HepG2 (cell line): ENCODE measurements around the gene DYNLT2B. TPM values are rescaled to one million over a fixed set of nuclear protein-coding genes. Genes with fewer than 3 reads are reported as not detected.

Experiments used
- AHR ChIP-seq: IDR thresholded peaks from 2 replicates; pipeline ENCODE4 v1.6.1; 2018; ENCODE audit warnings: missing genetic modification reagents, missing compliant biosample characterization
- HOXA9 ChIP-seq: sonication (generic); formaldehyde crosslinking; IDR thresholded peaks from 2 replicates; pipeline ENCODE4 v1.8.1; 2022; ENCODE audit warnings: missing genetic modification reagents, mild to moderate bottlenecking, moderate library complexity, borderline replicate concordance
- IRX3 ChIP-seq: sonication (generic); formaldehyde crosslinking; IDR thresholded peaks from 2 replicates; pipeline ENCODE4 v1.8.1; 2023; ENCODE audit warnings: mild to moderate bottlenecking, low read depth, missing genetic modification reagents, borderline replicate concordance
- MED1 ChIP-seq: sonication (generic); formaldehyde crosslinking; IDR thresholded peaks from 2 replicates; pipeline ENCODE4 v1.4.0; 2020; ENCODE audit warnings: missing genetic modification reagents
- MLX ChIP-seq: IDR thresholded peaks from 2 replicates; pipeline ENCODE4 v1.6.1; 2016
- NAIF1 ChIP-seq: sonication (generic); formaldehyde crosslinking; IDR thresholded peaks from 2 replicates; pipeline ENCODE4 v1.5.0; 2020; ENCODE audit warnings: mild to moderate bottlenecking, missing genetic modification reagents, borderline replicate concordance
- NR2C2 ChIP-seq: sonication (generic); formaldehyde crosslinking; IDR thresholded peaks from 2 replicates; pipeline ENCODE4 v1.4.0; 2020; ENCODE audit warnings: missing genetic modification reagents, mild to moderate bottlenecking, moderate library complexity, borderline replicate concordance
- NR2F1 ChIP-seq, 2 experiments: fragments of 450-650 bp in 1 of 2; formaldehyde crosslinking in 1 of 2; IDR thresholded peaks; 2 replicates each; pipeline versions ENCODE4 v1.5.0 to v1.6.1; 2016 to 2020; ENCODE audit warnings: mild to moderate bottlenecking in 1 of 2, missing compliant biosample characterization in 1 of 2, missing genetic modification reagents in 1 of 2, moderate library complexity in 1 of 2
- REPIN1 ChIP-seq: sonication (generic); formaldehyde crosslinking; IDR thresholded peaks from 2 replicates; pipeline ENCODE4 v1.8.0; 2022; ENCODE audit warnings: missing genetic modification reagents, low read depth, mild to moderate bottlenecking, borderline replicate concordance
- RXRB ChIP-seq: IDR thresholded peaks from 2 replicates; pipeline ENCODE4 v1.6.1; 2016; ENCODE audit warnings: borderline replicate concordance, missing genetic modification reagents, missing compliant biosample characterization
- SCMH1 ChIP-seq: sonication (generic); formaldehyde crosslinking; IDR thresholded peaks from 2 replicates; pipeline ENCODE4 v1.9.0; 2021; ENCODE audit warnings: missing genetic modification reagents, mild to moderate bottlenecking, borderline replicate concordance
- SMYD3 ChIP-seq: sonication (generic); formaldehyde crosslinking; IDR thresholded peaks from 2 replicates; pipeline ENCODE4 v1.8.1; 2023; ENCODE audit warnings: mild to moderate bottlenecking, missing genetic modification reagents
- TGIF2 ChIP-seq: IDR thresholded peaks from 2 replicates; pipeline ENCODE4 v1.6.1; 2016; ENCODE audit warnings: control low read depth, missing compliant biosample characterization
- YEATS4 ChIP-seq: sonication (generic); formaldehyde crosslinking; IDR thresholded peaks from 2 replicates; pipeline ENCODE4 v1.4.0; 2020; ENCODE audit warnings: missing genetic modification reagents, borderline replicate concordance
- ZFP90 ChIP-seq: sonication (generic); formaldehyde crosslinking; IDR thresholded peaks from 2 replicates; pipeline ENCODE4 v1.8.0; 2022; ENCODE audit warnings: missing genetic modification reagents, mild to moderate bottlenecking, inconsistent platforms, borderline replicate concordance
- ZMAT3 ChIP-seq: sonication (generic); formaldehyde crosslinking; conservative IDR thresholded peaks from 2 replicates; pipeline ENCODE4 v1.7.0; 2021; ENCODE audit warnings: missing genetic modification reagents
- ZNF224 ChIP-seq: sonication (generic); formaldehyde crosslinking; IDR thresholded peaks from 2 replicates; pipeline ENCODE4 v1.5.0; 2020; ENCODE audit warnings: mild to moderate bottlenecking, missing genetic modification reagents
- ZNF234 ChIP-seq: sonication (generic); formaldehyde crosslinking; conservative IDR thresholded peaks from 2 replicates; pipeline ENCODE4 v1.5.1; 2020; ENCODE audit warnings: mild to moderate bottlenecking, missing genetic modification reagents
- ZNF556 ChIP-seq: sonication (generic); formaldehyde crosslinking; IDR thresholded peaks from 2 replicates; pipeline ENCODE4 v1.4.0; 2020; ENCODE audit warnings: mild to moderate bottlenecking, missing genetic modification reagents, borderline replicate concordance
- ZNF564 ChIP-seq: sonication (generic); formaldehyde crosslinking; IDR thresholded peaks from 2 replicates; pipeline ENCODE4 v1.8.1; 2023; ENCODE audit warnings: mild to moderate bottlenecking, missing genetic modification reagents
- ZNF660 ChIP-seq: sonication (generic); formaldehyde crosslinking; IDR thresholded peaks from 2 replicates; pipeline ENCODE4 v1.5.1; 2020; ENCODE audit warnings: mild to moderate bottlenecking, low read depth, missing genetic modification reagents, borderline replicate concordance
- ZNF678 ChIP-seq: sonication (generic); formaldehyde crosslinking; IDR thresholded peaks from 2 replicates; pipeline ENCODE4 v1.4.0; 2020; ENCODE audit warnings: mild to moderate bottlenecking, missing genetic modification reagents
- ZNF772 ChIP-seq: sonication (generic); formaldehyde crosslinking; IDR thresholded peaks from 2 replicates; pipeline ENCODE4 v1.5.0; 2020; ENCODE audit warnings: mild to moderate bottlenecking, missing genetic modification reagents
- ZNF781 ChIP-seq: sonication (generic); formaldehyde crosslinking; IDR thresholded peaks from 2 replicates; pipeline ENCODE4 v1.5.1; 2020; ENCODE audit warnings: borderline replicate concordance, mild to moderate bottlenecking, missing genetic modification reagents; ENCODE audit errors: not compliant biosample characterization
- ZSCAN25 ChIP-seq: sonication (generic); formaldehyde crosslinking; IDR thresholded peaks from 2 replicates; pipeline ENCODE4 v1.8.0; 2022; ENCODE audit warnings: mild to moderate bottlenecking, missing genetic modification reagents
- polyA plus RNA-seq, 8 experiments: library from polyadenylated mRNA; depleted of rRNA in 3 of 8; stranded (reverse) in 7 of 8; unstranded in 1 of 8; fragments of >200 nt; fragmentation: Illumina TruSeq in 4 of 8; extraction: Trizol in 4 of 8; gene quantifications; 2 replicates each; pipeline versions ENCODE4 v1.2.1 to v1.2.3, GENCODE V29; 2011 to 2016; ENCODE audit warnings: low read depth in 4 of 8, missing spikeins in 1 of 8, mixed read lengths in 1 of 8; ENCODE audit not compliant: insufficient read depth in 1 of 8
- total RNA-seq, 5 experiments: library from RNA; depleted of rRNA; stranded (reverse); fragments of >200 nt; fragmentation: Illumina TruSeq; extraction: Trizol; gene quantifications; 2 replicates each; pipeline ENCODE4 v1.2.3, GENCODE V29; 2016; ENCODE audit warnings: low read depth in 1 of 5
- TF ChIP-seq, protein P1 (sequence below): sonication (generic); formaldehyde crosslinking; IDR thresholded peaks from 2 replicates; pipeline ENCODE4 v1.4.0; 2020; ENCODE audit warnings: low read depth, missing genetic modification reagents

Gene DYNLT2B
- total and polyA plus RNA-seq, 2 of the 13 experiments (the other 11 are each of a cell fraction or from before 2014, with no cell fraction given): 4.0 to 7.0 TPM

DNA sequence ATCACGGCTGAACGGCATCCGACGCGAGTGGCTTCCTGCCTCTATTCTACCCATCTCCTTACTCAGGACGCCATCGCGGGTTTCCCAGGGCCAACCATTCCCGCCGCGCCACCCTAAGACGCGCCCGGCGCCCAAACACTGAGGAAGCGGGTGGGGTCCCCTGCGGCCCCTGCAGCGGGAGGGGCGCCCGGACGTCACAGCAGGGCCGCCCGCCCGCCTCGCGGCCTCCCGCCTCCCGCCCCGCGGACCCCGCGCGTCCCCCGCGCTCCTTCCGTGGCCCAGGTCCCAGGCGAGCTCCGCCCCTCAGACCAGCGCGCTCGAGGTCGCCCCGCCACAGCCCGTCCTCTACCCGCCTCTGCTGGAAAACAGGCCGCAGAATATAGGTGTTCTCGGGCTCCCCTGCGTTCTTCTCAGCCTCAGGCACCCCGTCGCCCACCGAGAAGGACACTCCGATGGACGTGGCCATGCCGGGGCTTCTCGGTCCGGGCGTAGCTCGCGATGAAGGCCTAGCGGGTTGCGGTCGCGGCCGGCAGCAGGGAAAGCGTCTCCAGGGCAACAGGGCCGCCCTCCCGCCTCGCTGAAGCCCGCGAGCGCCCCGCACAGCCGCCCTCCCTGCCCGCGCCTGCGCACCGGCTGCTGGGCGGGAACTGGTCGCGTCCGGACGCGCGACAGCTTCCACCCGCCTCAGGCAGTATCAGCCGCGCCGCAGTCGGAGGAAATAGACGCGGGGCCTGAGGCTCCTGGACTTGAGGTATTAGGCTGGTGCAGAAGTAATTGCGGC lies at the start of gene DYNLT2B (continued):
- TF ChIP-seq ZNF772 (CRISPR knock-in tag): peak; percentile 48
- 0 out of 2 replicates have a peak, but pooled peaks have one; percentile 36 for TF ChIP-seq REPIN1
- peak; percentile 66 for TF ChIP-seq NR2C2
- TF ChIP-seq AHR (CRISPR knock-in tag): 0 out of 2 replicates have a peak, but pooled peaks have one; percentile 52
- TF ChIP-seq ZMAT3 (CRISPR knock-in tag): 0 out of 2 replicates have a peak, but pooled peaks have one; percentile 49
- peak; percentile 61 for TF ChIP-seq ZNF781 (CRISPR knock-in tag)
- TF ChIP-seq, protein P1, sequence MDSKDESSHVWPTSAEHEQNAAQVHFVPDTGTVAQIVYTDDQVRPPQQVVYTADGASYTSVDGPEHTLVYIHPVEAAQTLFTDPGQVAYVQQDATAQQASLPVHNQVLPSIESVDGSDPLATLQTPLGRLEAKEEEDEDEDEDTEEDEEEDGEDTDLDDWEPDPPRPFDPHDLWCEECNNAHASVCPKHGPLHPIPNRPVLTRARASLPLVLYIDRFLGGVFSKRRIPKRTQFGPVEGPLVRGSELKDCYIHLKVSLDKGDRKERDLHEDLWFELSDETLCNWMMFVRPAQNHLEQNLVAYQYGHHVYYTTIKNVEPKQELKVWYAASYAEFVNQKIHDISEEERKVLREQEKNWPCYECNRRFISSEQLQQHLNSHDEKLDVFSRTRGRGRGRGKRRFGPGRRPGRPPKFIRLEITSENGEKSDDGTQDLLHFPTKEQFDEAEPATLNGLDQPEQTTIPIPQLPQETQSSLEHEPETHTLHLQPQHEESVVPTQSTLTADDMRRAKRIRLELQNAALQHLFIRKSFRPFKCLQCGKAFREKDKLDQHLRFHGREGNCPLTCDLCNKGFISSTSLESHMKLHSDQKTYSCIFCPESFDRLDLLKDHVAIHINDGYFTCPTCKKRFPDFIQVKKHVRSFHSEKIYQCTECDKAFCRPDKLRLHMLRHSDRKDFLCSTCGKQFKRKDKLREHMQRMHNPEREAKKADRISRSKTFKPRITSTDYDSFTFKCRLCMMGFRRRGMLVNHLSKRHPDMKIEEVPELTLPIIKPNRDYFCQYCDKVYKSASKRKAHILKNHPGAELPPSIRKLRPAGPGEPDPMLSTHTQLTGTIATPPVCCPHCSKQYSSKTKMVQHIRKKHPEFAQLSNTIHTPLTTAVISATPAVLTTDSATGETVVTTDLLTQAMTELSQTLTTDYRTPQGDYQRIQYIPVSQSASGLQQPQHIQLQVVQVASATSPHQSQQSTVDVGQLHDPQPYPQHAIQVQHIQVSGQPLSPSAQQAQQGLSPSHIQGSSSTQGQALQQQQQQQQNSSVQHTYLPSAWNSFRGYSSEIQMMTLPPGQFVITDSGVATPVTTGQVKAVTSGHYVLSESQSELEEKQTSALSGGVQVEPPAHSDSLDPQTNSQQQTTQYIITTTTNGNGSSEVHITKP (CRISPR knock-in tag): no peak
- TF ChIP-seq ZNF660 (CRISPR knock-in tag): no peak
- TF ChIP-seq TGIF2: no peak
- TF ChIP-seq RXRB: peak; percentile 5; the same call in 1 of the 2 replicates
- no peak for TF ChIP-seq NR2F1 (CRISPR knock-in tag; IDR thresholded peaks at IDR 0.05)
- no peak for TF ChIP-seq ZNF564 (CRISPR knock-in tag)
- peak; percentile 77 for TF ChIP-seq ZSCAN25 (CRISPR knock-in tag)
- TF ChIP-seq NAIF1 (CRISPR knock-in tag): peak; percentile 55; the same call in 1 of the 2 replicates
- TF ChIP-seq ZFP90 (CRISPR knock-in tag): peak; percentile 50; the same call in 1 of the 2 replicates
- no peak for TF ChIP-seq ZNF234 (CRISPR knock-in tag)
- no peak for TF ChIP-seq MLX
- peak; percentile 68; the same call in 1 of the 2 replicates for TF ChIP-seq ZNF678 (CRISPR knock-in tag)
- no peak for TF ChIP-seq SCMH1 (CRISPR knock-in tag)
- TF ChIP-seq IRX3 (CRISPR knock-in tag): no peak
- no peak for TF ChIP-seq SMYD3 (CRISPR knock-in tag)
- TF ChIP-seq MED1 (CRISPR knock-in tag): no peak; the same call in 1 of the 2 replicates
- peak; percentile 81; the same call in 1 of the 2 replicates for TF ChIP-seq ZNF556 (CRISPR knock-in tag)
- no peak for TF ChIP-seq ZNF224 (CRISPR knock-in tag)
- TF ChIP-seq YEATS4 (CRISPR knock-in tag): peak; percentile 46; the same call in 1 of the 2 replicates
- TF ChIP-seq HOXA9: no peak
